GM18873 (cell line): ENCODE data around the gene FOXN3.

Experiments
- ATAC-seq: cut with Tn5 transposase; IDR thresholded peaks from one replicate; pipeline ENCODE4 v1.9.1; 2021; ENCODE audit warnings: mild to moderate bottlenecking, moderate library complexity, moderate number of reproducible peaks; ENCODE audit not compliant: unreplicated experiment, low FRiP score

The FOXN3 gene

GRCh38 chr14:89366864-89367778 is 49.9 kb downstream of the FOXN3 start:
- ATAC-seq, result no peak

GRCh38 chr14:89365061-89365801 is 51.8 kb downstream of the FOXN3 start:
- peak; percentile 89 for ATAC-seq

- no peak for ATAC-seq
Measured at GRCh38 chr14:89364316-89364715, 52.7 kb downstream of the FOXN3 start.

- ATAC-seq, result no peak
Measured at GRCh38 chr14:89360277-89360676, 56.8 kb downstream of the FOXN3 start.

GRCh38 chr14:89359477-89360222 is 57.4 kb downstream of the FOXN3 start:
- no peak for ATAC-seq

GRCh38 chr14:89357655-89358297 is 59.3 kb downstream of the FOXN3 start:
- ATAC-seq, result no peak

GRCh38 chr14:89356927-89357326 is 60.1 kb downstream of the FOXN3 start:
- no peak for ATAC-seq

- no peak for ATAC-seq
Measured at GRCh38 chr14:89356496-89356895, 60.5 kb downstream of the FOXN3 start.

- ATAC-seq, result no peak
Measured at GRCh38 chr14:89353766-89354113, 63.3 kb downstream of the FOXN3 start.

GRCh38 chr14:89352976-89353765 is 63.9 kb downstream of the FOXN3 start:
- no peak for ATAC-seq

- no peak for ATAC-seq
Measured at GRCh38 chr14:89351516-89352404, 65.3 kb downstream of the FOXN3 start.

GRCh38 chr14:89351221-89351515 is 65.9 kb downstream of the FOXN3 start:
- no peak for ATAC-seq

- ATAC-seq, result no peak
Measured at GRCh38 chr14:89350152-89350551, 66.9 kb downstream of the FOXN3 start.

- no peak for ATAC-seq
Measured at GRCh38 chr14:89349171-89350008, 67.6 kb downstream of the FOXN3 start.

GRCh38 chr14:89348722-89349121 is 68.3 kb downstream of the FOXN3 start:
- no peak for ATAC-seq

GRCh38 chr14:89347885-89348284 is 69.1 kb downstream of the FOXN3 start:
- ATAC-seq, result no peak

- ATAC-seq, result no peak
Measured at GRCh38 chr14:89344920-89345254, 72.1 kb downstream of the FOXN3 start.

GRCh38 chr14:89343356-89343755 is 73.7 kb downstream of the FOXN3 start:
- no peak for ATAC-seq
